Stimulated activated CD8-positive, alpha-beta memory T cell treated with anti-CD3 and anti-CD28 coated beads, Interleukin-15, amount 100 ng/mL, for 4 hours (primary cell): Measurements from ENCODE around the gene HTR3B.
"Not testable (repeated sequence)": the region's sequence is repeated elsewhere in the genome, so short reads cannot be mapped to it uniquely, and the experiment has no call there.

Experiments
- DNase-seq, 2 donors: peaks; one replicate each; pipeline ENCODE4 v3.0.0-alpha.2; 2020; ENCODE audit warnings: low read depth in 2 of 2

HTR3B gene, protein sequence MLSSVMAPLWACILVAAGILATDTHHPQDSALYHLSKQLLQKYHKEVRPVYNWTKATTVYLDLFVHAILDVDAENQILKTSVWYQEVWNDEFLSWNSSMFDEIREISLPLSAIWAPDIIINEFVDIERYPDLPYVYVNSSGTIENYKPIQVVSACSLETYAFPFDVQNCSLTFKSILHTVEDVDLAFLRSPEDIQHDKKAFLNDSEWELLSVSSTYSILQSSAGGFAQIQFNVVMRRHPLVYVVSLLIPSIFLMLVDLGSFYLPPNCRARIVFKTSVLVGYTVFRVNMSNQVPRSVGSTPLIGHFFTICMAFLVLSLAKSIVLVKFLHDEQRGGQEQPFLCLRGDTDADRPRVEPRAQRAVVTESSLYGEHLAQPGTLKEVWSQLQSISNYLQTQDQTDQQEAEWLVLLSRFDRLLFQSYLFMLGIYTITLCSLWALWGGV

DNA sequence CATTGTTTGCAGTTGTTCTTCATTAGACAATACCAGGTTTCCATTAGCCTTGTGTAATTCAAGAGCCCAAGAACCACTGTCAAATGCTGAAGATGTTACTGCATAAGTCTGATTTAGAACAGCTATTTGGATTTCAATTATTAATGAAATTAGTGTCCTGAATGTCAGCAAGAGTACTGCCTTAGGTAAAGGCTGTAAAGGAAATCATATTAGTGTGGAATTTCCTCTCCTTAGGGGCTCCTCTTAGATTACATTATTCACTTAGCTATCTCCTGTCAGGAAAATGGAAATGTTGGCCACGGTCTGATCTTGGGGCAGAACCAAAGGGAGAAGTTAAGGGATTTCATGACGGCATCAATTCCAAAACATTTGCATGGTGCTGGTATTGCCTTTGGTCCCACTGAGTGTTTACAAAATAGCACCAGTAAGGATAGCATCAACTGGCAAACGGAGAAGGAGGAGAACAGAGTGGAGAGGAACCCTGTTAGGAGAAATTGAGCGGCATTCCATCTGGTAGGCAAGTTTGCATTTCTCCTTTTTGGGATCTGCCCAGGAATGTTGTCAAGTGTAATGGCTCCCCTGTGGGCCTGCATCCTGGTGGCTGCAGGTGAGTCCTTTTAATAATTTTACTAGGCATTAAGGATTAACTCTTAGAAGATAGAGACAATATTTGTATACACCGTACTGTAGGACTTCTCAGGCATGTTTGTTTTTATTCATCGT is at the start of gene HTR3B:
Gene HTR3B (plus strand): TSS at position 418 of the 723 bp plus-strand sequence. CDS start 138 bp downstream, at position 556.
- no peak for DNase-seq

DNA sequence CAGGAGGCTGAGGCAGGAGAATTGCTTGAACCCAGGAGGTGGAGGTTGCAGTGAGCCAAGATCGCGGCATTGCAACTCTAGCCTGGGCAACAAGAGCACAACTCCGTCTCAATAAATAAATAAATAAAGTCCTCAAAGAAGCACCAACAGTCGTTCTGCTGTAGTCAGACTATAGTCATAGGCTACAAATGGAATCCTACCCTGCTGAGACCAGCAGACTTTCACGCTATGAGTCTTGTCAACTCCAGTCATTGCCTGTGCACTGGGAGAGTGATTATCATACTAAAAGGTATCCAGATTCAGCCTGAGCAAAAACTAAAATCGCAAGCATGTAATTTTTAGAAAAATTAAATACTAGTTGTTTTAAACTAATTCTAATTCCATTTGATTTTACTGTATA is 48.8 kb upstream of the HTR3B start:
- no peak for DNase-seq

- no peak for DNase-seq
Measured at GRCh38 chr11:113856966-113857759, 47.4 kb upstream of the HTR3B start.

GRCh38 chr11:113859665-113860064 is 44.9 kb upstream of the HTR3B start:
- DNase-seq, result no peak

DNA sequence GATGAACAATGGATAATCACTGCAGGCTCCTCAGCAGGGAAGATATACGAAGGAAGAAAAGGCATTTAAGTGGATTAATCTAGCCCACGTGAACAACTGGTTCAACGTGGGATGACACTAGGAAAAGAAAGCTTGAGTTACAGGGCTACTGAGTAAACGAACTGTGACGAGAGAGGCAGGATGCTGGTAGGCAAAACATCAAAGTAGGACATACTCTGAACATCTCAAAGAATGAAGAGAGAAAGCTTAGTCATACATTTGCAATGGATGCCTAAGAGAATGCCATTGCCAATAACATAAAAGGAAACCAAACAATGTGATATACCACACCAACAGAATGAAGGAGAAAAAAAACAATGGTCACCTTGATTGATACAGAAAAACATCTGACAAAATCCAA is 42.2 kb upstream of the HTR3B start:
- DNase-seq, result no peak

- no peak for DNase-seq
Measured at GRCh38 chr11:113864410-113864809, 40.2 kb upstream of the HTR3B start.

DNA sequence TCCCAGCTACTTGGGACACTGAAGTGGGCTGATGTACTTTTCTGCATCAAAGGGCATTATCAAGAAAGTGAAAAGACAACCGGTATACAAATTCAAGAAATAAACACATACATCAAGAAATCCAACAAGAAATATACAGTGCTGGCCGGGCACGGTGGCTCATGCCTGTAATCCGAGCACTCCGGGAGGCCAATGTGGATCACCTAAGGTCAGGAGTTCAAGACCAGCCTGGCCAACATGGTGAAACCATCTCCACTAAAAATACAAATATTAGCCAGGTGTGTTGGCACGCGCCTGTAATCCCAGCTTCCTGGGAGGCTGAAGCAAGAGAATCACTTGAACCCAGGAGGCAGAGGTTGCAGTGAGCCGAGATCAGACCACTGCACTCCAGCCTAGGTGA is 38.7 kb upstream of the HTR3B start:
- DNase-seq, result no peak

DNA sequence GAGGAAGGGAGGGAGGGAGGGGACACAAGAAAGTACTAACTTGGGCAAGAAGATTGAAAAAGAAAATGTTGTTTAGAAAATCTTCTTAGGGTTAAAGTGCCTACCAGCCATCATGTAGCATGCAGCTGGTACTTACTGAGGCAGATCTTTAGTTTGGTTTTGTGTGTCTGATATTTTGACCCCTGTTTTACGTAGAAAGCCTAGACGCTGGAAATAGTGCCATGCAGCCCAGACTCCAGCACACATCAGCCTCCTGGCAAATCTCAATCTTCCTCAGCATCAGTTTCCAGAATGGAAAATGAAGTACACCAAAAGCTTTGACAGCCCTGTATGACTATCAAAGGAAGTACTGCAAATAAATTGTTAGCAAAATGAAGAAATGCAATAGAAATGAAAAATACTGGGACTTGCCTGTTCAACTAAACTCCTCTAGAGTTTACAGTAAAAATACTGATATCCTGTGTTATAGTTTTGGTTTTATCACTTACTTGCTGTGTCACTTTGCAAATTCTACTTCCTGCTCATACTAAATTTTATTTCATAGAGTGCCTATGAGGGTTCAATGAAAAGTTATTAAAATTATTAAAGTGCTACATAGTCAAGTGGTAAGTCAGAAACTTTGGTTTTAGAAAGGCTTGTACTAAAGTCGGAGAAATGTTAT is 36.6 kb upstream of the HTR3B start:
- DNase-seq, result no peak

GRCh38 chr11:113871336-113871735 is 33.3 kb upstream of the HTR3B start:
- no peak for DNase-seq

DNA sequence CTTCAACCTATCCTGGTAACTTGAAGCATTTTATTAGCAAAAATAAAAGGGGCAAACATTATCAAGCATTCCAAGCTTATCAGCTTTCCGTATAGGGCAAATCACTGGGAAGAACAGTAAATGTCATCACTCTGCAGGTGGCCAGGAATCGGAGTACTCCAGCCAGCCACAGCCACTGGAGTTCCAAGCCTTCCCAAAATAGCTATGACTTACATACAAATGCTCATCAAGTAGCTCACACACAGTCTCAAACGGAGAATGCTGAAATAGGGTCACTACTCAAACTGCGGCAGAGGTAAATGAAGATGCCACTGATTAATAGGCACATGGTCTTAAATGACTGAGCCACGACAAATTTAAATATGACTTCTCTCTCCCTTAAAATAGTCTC is 31.4 kb upstream of the HTR3B start:
- no peak for DNase-seq

DNA sequence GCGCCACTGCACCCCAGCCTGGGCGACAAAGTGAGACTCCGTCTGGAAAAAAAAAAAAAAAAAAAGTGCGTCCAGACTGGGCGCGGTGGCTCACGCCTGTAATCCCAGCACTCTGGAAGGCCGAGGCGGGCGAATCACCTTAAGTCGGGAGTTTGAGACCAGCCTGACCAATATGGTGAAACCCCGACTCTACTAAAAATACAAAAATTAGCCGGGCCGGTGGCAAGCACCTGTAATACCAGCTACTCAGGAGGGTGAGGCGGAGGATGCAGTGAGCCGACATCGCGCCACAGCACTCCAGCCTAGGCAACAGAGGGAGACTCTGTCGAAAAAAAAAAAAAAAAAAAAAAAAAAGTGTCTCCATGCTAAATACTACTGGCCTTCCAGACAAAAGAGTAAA is 30.5 kb upstream of the HTR3B start:
- no peak for DNase-seq

GRCh38 chr11:113874581-113875233 is 29.9 kb upstream of the HTR3B start:
- no peak for DNase-seq

DNA sequence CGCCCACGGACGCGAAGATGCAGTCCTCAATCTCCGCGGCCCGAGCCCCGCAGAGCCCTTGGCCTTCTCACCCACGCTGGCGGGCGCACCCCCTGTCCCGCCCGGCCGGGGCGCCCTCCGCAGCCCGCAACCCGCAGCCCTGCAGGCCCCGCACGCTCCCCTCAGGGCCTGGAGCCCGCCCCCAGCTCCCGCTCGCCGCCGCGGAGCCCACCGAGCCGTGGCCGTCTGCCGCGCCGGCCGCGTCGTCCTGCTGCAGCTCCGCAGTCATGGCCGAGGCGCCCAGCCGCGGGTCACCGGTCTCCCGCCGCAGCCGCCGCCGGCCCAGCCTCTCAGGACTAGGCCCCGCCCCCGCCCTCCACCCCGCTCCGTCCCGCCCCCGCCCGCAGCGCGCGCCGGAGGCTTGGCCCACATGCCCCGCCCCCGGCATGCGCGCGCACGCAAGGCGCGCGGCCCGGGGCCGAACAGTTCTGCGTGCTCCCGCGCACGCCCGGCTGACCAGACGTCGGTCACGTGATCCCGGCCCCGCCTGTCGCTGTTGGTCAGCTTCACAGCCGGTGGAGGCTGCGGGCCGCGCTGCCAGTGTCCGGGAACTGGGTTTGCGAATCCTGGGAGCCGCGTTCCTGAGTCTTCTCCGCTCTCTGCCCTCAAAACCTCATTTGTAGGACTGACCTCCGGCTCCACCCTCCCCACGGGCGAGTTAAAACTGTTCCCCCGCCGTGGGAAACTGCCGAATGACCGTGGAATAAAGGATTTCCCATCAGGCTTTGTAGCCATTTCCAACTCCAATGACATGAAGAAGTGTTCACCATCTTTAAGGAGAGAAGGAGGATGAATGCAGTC is 29.1 kb upstream of the HTR3B start, which contains the start of gene USP28:
Gene USP28 (minus strand): TSS at position 339 of the 840 bp plus-strand sequence. CDS start 71 bp downstream, at position 268.
- DNase-seq, result peak; percentile 55 to 67

DNA sequence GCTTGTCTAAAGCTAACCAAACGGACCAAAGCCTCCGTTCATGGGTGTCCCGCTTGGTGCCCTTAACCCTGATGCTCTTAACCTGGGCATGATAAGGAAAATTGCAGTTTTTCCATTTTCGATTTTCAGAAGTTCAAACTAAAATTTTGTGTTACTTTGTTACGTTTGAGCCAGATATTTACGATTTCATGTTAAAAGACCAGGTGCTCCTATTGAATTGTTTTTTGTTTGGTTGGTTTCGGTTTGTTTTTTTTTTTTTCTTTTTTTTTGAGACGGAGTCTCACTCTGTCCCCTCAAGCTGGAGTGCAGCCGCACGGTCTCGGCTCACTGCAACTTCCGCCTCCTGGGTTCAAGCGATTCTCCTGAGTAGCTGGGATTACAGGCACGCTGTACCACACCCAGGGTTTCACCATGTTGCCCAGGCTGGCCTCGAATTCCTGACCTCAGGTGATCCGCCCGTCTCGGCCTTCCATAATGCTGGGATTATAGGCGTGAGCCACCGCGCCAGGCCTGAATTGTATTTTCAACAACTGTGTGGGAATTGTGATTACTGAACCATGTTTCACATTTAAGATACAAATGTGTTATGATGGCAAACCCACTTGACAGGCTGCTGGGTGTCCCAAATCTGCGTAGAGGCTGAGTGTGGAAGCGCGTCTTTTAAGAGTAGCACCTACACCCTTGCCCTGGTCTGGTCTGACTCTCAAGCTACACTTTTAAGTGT is 28.4 kb upstream of the HTR3B start:
- DNase-seq, result no peak

GRCh38 chr11:113876798-113877669 is 27.6 kb upstream of the HTR3B start:
- no peak for DNase-seq

- DNase-seq, result no peak
Measured at GRCh38 chr11:113877670-113878055, 26.9 kb upstream of the HTR3B start.

DNA sequence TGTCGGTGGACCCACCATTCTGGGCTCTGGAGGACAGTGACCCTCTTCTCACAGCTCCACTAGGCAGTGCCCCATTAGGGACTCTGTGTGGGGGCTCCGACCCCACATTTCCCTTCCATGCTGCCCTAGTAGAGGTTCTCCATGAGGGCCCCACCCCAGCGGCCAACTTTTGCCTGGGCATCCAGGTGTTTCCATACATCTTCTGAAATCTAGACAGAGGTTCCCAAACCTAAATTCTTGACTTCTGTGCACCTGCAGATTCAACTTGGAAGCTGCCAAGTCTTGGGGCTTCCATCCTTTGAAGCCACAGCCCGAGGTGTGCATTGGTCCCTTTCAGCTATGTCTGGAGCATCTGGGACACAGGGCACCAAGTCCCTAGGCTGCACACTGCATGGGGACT is 25.1 kb upstream of the HTR3B start:
- not testable (repeated sequence) for DNase-seq

DNA sequence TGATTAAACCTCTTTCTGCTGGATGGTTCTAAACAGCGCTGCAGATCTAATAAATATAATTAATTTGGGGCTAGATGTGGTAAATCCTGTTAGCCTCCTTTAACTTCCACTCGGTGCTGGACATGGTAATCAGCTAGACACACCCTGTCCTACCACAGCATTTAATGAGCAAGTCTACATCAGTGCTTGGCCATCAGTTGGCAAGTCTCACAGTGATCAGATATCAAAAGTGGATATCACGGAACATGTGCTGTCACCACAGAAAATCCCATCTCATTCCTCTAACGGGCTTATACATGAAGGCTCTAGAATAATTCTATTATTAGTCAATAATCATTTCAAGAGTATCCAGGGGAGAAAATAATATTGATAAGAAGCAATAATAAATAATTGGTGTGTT is 23.6 kb upstream of the HTR3B start:
- no peak for DNase-seq

GRCh38 chr11:113881856-113882255 is 22.7 kb upstream of the HTR3B start:
- DNase-seq, result no peak
